Activated naive CD4-positive, alpha-beta T cell treated with anti-CD3 and anti-CD28 coated beads, Interleukin-2, amount 50 U/mL, for 24 hours (primary cell): ENCODE data around the gene ADAMTS5.

Source experiments
- H3K27ac Mint-ChIP-seq: one replicate; pipeline ENCODE4 v1.8.0; 2021; ENCODE audit warnings: mild to moderate bottlenecking, mixed read lengths
- H3K27me3 Mint-ChIP-seq: one replicate; pipeline ENCODE4 v1.8.0; 2021; ENCODE audit warnings: mixed read lengths
- H3K36me3 Mint-ChIP-seq: one replicate; pipeline ENCODE4 v1.8.0; 2021; ENCODE audit warnings: mixed read lengths
- H3K4me1 Mint-ChIP-seq: one replicate; pipeline ENCODE4 v1.8.0; 2021; ENCODE audit warnings: mixed read lengths
- H3K4me3 Mint-ChIP-seq: one replicate; pipeline ENCODE4 v1.8.0; 2021; ENCODE audit warnings: mild to moderate bottlenecking, mixed read lengths
- H3K9me3 Mint-ChIP-seq: one replicate; pipeline ENCODE4 v1.8.0; 2021; ENCODE audit warnings: mixed read lengths

Gene ADAMTS5

GRCh38 chr21:26967062-26967913, at the start of gene ADAMTS5:
Gene ADAMTS5, minus strand, starts transcription at chr21:26967088. Its CDS starts 697 bp downstream, at chr21:26966391.
- H3K27me3 Mint-ChIP-seq = peaks cover 31% of the 10 kb centered on the region
- no peaks in the 10 kb centered on the region for H3K4me1 Mint-ChIP-seq
- H3K4me3 Mint-ChIP-seq = no peak within 1 kb of the TSS
- no peaks in the 10 kb centered on the region for H3K36me3 Mint-ChIP-seq
- H3K27ac Mint-ChIP-seq = no peak within 1 kb of the TSS
- no peaks in the 10 kb centered on the region for H3K9me3 Mint-ChIP-seq

GRCh38 chr21:27001526-27001925, 34.6 kb upstream of the ADAMTS5 start:
- Mint-ChIP-seq H3K4me1 (no peaks in the 10 kb centered on the region), H3K36me3 (no peaks in the 10 kb centered on the region), H3K27ac (no peak overlapping the region)

GRCh38 chr21:26983576-26983975, 16.7 kb upstream of the ADAMTS5 start:
- H3K9me3 Mint-ChIP-seq = peaks cover 6% of the 10 kb centered on the region
- H3K36me3 Mint-ChIP-seq = no peaks in the 10 kb centered on the region
- no peaks in the 10 kb centered on the region for H3K4me1 Mint-ChIP-seq
- H3K27me3 Mint-ChIP-seq = peaks cover 2% of the 10 kb centered on the region
- no peak overlapping the region for H3K27ac Mint-ChIP-seq
- no peak overlapping the region for H3K4me3 Mint-ChIP-seq

More at GRCh38 chr21:27001526-27001925, 34.6 kb upstream of the ADAMTS5 start:
- no peaks in the 10 kb centered on the region for H3K9me3 Mint-ChIP-seq
- H3K27me3 Mint-ChIP-seq = no peaks in the 10 kb centered on the region
- no peak overlapping the region for H3K4me3 Mint-ChIP-seq

GRCh38 chr21:26982767-26983166, 15.9 kb upstream of the ADAMTS5 start:
- Mint-ChIP-seq H3K4me1 (no peaks in the 10 kb centered on the region), H3K4me3 (no peak overlapping the region), H3K9me3 (peaks cover 6% of the 10 kb centered on the region), H3K27me3 (peaks cover 2% of the 10 kb centered on the region), H3K36me3 (no peaks in the 10 kb centered on the region), H3K27ac (no peak overlapping the region)

- Mint-ChIP-seq H3K9me3 (peaks cover 6% of the 10 kb centered on the region), H3K27ac (no peak overlapping the region), H3K4me1 (no peaks in the 10 kb centered on the region), H3K36me3 (no peaks in the 10 kb centered on the region), H3K4me3 (no peak overlapping the region), H3K27me3 (peaks cover 4% of the 10 kb centered on the region)
These were observed 10.9 kb upstream of the ADAMTS5 start for GRCh38 chr21:26977746-26978145.

GRCh38 chr21:26973226-26973625, 6.3 kb upstream of the ADAMTS5 start:
- Mint-ChIP-seq H3K4me3 (no peak overlapping the region), H3K27me3 (peaks cover 13% of the 10 kb centered on the region), H3K27ac (no peak overlapping the region), H3K9me3 (no peaks in the 10 kb centered on the region), H3K4me1 (no peaks in the 10 kb centered on the region), H3K36me3 (no peaks in the 10 kb centered on the region)

GRCh38 chr21:26972192-26972591, 5.3 kb upstream of the ADAMTS5 start:
- Mint-ChIP-seq H3K36me3 (no peaks in the 10 kb centered on the region), H3K9me3 (no peaks in the 10 kb centered on the region), H3K27ac (no peak overlapping the region), H3K4me1 (no peaks in the 10 kb centered on the region), H3K27me3 (peaks cover 23% of the 10 kb centered on the region), H3K4me3 (no peak overlapping the region)

GRCh38 chr21:26969971-26970725, 3.3 kb upstream of the ADAMTS5 start:
- Mint-ChIP-seq H3K9me3 (no peaks in the 10 kb centered on the region), H3K27ac (no peak overlapping the region), H3K4me1 (no peaks in the 10 kb centered on the region), H3K36me3 (no peaks in the 10 kb centered on the region), H3K27me3 (peaks cover 21% of the 10 kb centered on the region), H3K4me3 (no peak overlapping the region)

GRCh38 chr21:26966649-26967061, 233 bp downstream of the ADAMTS5 start:
- H3K9me3 Mint-ChIP-seq = no peaks in the 10 kb centered on the region
- H3K4me1 Mint-ChIP-seq = no peaks in the 10 kb centered on the region
- H3K4me3 Mint-ChIP-seq = no peak overlapping the region
- H3K27me3 Mint-ChIP-seq = peaks cover 31% of the 10 kb centered on the region
- no peaks in the 10 kb centered on the region for H3K36me3 Mint-ChIP-seq
- no peak overlapping the region for H3K27ac Mint-ChIP-seq

GRCh38 chr21:26965907-26966581, 844 bp downstream of the ADAMTS5 start:
- Mint-ChIP-seq H3K36me3 (no peaks in the 10 kb centered on the region), H3K9me3 (no peaks in the 10 kb centered on the region), H3K4me3 (no peak overlapping the region), H3K4me1 (no peaks in the 10 kb centered on the region), H3K27ac (no peak overlapping the region), H3K27me3 (peaks cover 31% of the 10 kb centered on the region)

- no peak overlapping the region for H3K4me3 Mint-ChIP-seq
- H3K9me3 Mint-ChIP-seq = no peaks in the 10 kb centered on the region
- H3K27ac Mint-ChIP-seq = no peak overlapping the region
- peaks cover 26% of the 10 kb centered on the region for H3K27me3 Mint-ChIP-seq
- no peaks in the 10 kb centered on the region for H3K36me3 Mint-ChIP-seq
- H3K4me1 Mint-ChIP-seq = no peaks in the 10 kb centered on the region
These were observed 1.6 kb downstream of the ADAMTS5 start for GRCh38 chr21:26965040-26965906.

- Mint-ChIP-seq H3K4me3 (no peak overlapping the region), H3K27ac (no peak overlapping the region), H3K27me3 (peaks cover 26% of the 10 kb centered on the region)
These were observed 2.6 kb downstream of the ADAMTS5 start for GRCh38 chr21:26964170-26964778.

GRCh38 chr21:26962621-26963181, 4.2 kb downstream of the ADAMTS5 start:
- Mint-ChIP-seq H3K4me1 (no peaks in the 10 kb centered on the region), H3K4me3 (no peak overlapping the region), H3K27me3 (peaks cover 16% of the 10 kb centered on the region), H3K9me3 (no peaks in the 10 kb centered on the region), H3K36me3 (no peaks in the 10 kb centered on the region), H3K27ac (no peak overlapping the region)

More at GRCh38 chr21:26964170-26964778, 2.6 kb downstream of the ADAMTS5 start:
- H3K4me1 Mint-ChIP-seq = no peaks in the 10 kb centered on the region
- no peaks in the 10 kb centered on the region for H3K36me3 Mint-ChIP-seq
- H3K9me3 Mint-ChIP-seq = no peaks in the 10 kb centered on the region

- no peak overlapping the region for H3K27ac Mint-ChIP-seq
- H3K27me3 Mint-ChIP-seq = peaks cover 12% of the 10 kb centered on the region
- no peaks in the 10 kb centered on the region for H3K36me3 Mint-ChIP-seq
- no peaks in the 10 kb centered on the region for H3K4me1 Mint-ChIP-seq
- H3K4me3 Mint-ChIP-seq = no peak overlapping the region
- no peaks in the 10 kb centered on the region for H3K9me3 Mint-ChIP-seq
These were observed 5.2 kb downstream of the ADAMTS5 start for GRCh38 chr21:26961698-26962097.
